HepG2 (cell line): Measurements from ENCODE around the gene C1GALT1. TPM values are rescaled to one million over a fixed set of nuclear protein-coding genes. Genes with fewer than 3 reads are reported as not detected.

Source experiments
- ARNT ChIP-seq: fragments of 450-650 bp; IDR thresholded peaks from 2 replicates; pipeline ENCODE4 v1.6.1; 2017
- BCL6 ChIP-seq: IDR thresholded peaks from 2 replicates; pipeline ENCODE4 v1.6.1; 2016; ENCODE audit warnings: missing genetic modification reagents, missing compliant biosample characterization
- IKZF1 ChIP-seq: fragments of 450-650 bp; IDR thresholded peaks from 2 replicates; pipeline ENCODE4 v1.7.1; 2016
- MBNL3 ChIP-seq: fragments of 250-450 bp; sonication (Bioruptor Pico); conservative IDR thresholded peaks from 2 replicates; pipeline ENCODE4 v1.8.0; 2022; ENCODE audit warnings: mild to moderate bottlenecking, inconsistent platforms
- RBFOX2 ChIP-seq: fragments of 200-400 bp; formaldehyde crosslinking; IDR thresholded peaks from 2 replicates; pipeline ENCODE4 v1.6.1; 2017; ENCODE audit warnings: low read depth, mild to moderate bottlenecking, low read length
- REPIN1 ChIP-seq: sonication (generic); formaldehyde crosslinking; IDR thresholded peaks from 2 replicates; pipeline ENCODE4 v1.8.0; 2022; ENCODE audit warnings: missing genetic modification reagents, low read depth, mild to moderate bottlenecking, borderline replicate concordance
- SMAD3 ChIP-seq: sonication (generic); formaldehyde crosslinking; IDR thresholded peaks from 2 replicates; pipeline ENCODE4 v1.4.0; 2020; ENCODE audit warnings: missing genetic modification reagents
- XBP1 ChIP-seq: sonication (generic); formaldehyde crosslinking; IDR thresholded peaks from 2 replicates; pipeline ENCODE4 v1.5.0; 2020; ENCODE audit warnings: missing genetic modification reagents
- ZNF382 ChIP-seq: sonication (generic); formaldehyde crosslinking; IDR thresholded peaks from 2 replicates; pipeline ENCODE4 v1.5.0; 2020; ENCODE audit warnings: missing genetic modification reagents, mild to moderate bottlenecking, borderline replicate concordance
- ZNF549 ChIP-seq: sonication (generic); formaldehyde crosslinking; IDR thresholded peaks from 2 replicates; pipeline ENCODE4 v1.5.0; 2020; ENCODE audit warnings: missing genetic modification reagents
- ZNF605 ChIP-seq: sonication (generic); formaldehyde crosslinking; IDR thresholded peaks from 2 replicates; pipeline ENCODE4 v1.8.0; 2022; ENCODE audit warnings: mild to moderate bottlenecking, missing genetic modification reagents
- ZNF678 ChIP-seq: sonication (generic); formaldehyde crosslinking; IDR thresholded peaks from 2 replicates; pipeline ENCODE4 v1.4.0; 2020; ENCODE audit warnings: mild to moderate bottlenecking, missing genetic modification reagents
- polyA plus RNA-seq, 8 experiments: library from polyadenylated mRNA; depleted of rRNA in 3 of 8; stranded (reverse) in 7 of 8; unstranded in 1 of 8; fragments of >200 nt; fragmentation: Illumina TruSeq in 4 of 8; extraction: Trizol in 4 of 8; gene quantifications; 2 replicates each; pipeline versions ENCODE4 v1.2.1 to v1.2.3, GENCODE V29; 2011 to 2016; ENCODE audit warnings: low read depth in 4 of 8, missing spikeins in 1 of 8, mixed read lengths in 1 of 8; ENCODE audit not compliant: insufficient read depth in 1 of 8
- total RNA-seq, 5 experiments: library from RNA; depleted of rRNA; stranded (reverse); fragments of >200 nt; fragmentation: Illumina TruSeq; extraction: Trizol; gene quantifications; 2 replicates each; pipeline ENCODE4 v1.2.3, GENCODE V29; 2016; ENCODE audit warnings: low read depth in 1 of 5
- TF ChIP-seq, protein P1 (sequence below), 2 experiments: fragments of 450-650 bp in 1 of 2; sonication (generic) in 1 of 2; formaldehyde crosslinking; IDR thresholded peaks; 2 replicates each; pipeline versions ENCODE4 v1.5.0 to v1.8.0; 2020 to 2022; ENCODE audit warnings: mild to moderate bottlenecking in 1 of 2, missing genetic modification reagents in 1 of 2
- TF ChIP-seq, protein P2 (sequence below): sonication (generic); formaldehyde crosslinking; IDR thresholded peaks from 2 replicates; pipeline ENCODE4 v1.4.0; 2020; ENCODE audit warnings: mild to moderate bottlenecking, missing genetic modification reagents
- TF ChIP-seq, protein P3 (sequence below): sonication (generic); formaldehyde crosslinking; IDR thresholded peaks from 2 replicates; pipeline ENCODE4 v1.4.0; 2020; ENCODE audit warnings: mild to moderate bottlenecking, missing genetic modification reagents, borderline replicate concordance
- TF ChIP-seq, protein P4 (sequence below): sonication (generic); formaldehyde crosslinking; IDR thresholded peaks from 2 replicates; pipeline ENCODE4 v1.5.1; 2020; ENCODE audit warnings: mild to moderate bottlenecking, missing genetic modification reagents, borderline replicate concordance
- TF ChIP-seq, protein P5 (sequence below): sonication (generic); formaldehyde crosslinking; IDR thresholded peaks from 2 replicates; pipeline ENCODE4 v1.4.0; 2020; ENCODE audit warnings: missing genetic modification reagents

The C1GALT1 gene
- total and polyA plus RNA-seq, 2 of the 13 experiments (the other 11 are each of a cell fraction or from before 2014, with no cell fraction given), result 57.1 to 65.9 TPM

DNA sequence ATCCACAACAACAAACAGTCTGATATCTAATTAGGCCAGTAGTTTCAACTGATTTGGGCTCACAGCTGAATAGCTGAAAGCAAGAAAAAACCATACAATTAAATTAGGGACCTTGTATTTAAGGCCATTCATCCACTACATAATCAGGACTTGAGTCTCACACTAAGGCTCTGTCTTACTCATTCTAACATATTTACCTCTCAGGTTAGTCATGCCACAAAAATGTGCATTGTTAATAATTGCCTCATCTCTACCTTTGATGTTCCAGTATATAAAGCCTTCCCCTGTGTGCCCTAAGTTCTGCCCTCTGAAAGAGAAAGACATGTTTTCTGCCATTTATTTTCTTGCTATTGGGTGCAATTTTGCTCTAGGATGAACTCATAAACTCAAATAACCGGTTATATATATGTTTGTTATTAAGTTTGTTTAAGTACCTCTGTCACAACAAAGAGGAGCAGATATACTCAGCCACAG is 5.3 kb upstream of the C1GALT1 start (continued):
- TF ChIP-seq, protein P1, sequence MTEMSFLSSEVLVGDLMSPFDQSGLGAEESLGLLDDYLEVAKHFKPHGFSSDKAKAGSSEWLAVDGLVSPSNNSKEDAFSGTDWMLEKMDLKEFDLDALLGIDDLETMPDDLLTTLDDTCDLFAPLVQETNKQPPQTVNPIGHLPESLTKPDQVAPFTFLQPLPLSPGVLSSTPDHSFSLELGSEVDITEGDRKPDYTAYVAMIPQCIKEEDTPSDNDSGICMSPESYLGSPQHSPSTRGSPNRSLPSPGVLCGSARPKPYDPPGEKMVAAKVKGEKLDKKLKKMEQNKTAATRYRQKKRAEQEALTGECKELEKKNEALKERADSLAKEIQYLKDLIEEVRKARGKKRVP (CRISPR knock-in tag; IDR thresholded peaks at IDR 0.05), result peak in 1 of 2 experiments; percentile 89; a peak in 2 of 4 replicates
- TF ChIP-seq ZNF549 (CRISPR knock-in tag) (no peak), RBFOX2 (peak; percentile 66; the same call in 1 of the 2 replicates), BCL6 (CRISPR knock-in tag) (peak; percentile 91), IKZF1 (no peak), REPIN1 (CRISPR knock-in tag) (no peak), XBP1 (no peak), ZNF382 (CRISPR knock-in tag) (no peak), ARNT (no peak), MBNL3 (no peak), ZNF678 (no peak), SMAD3 (CRISPR knock-in tag) (peak; percentile 83; the same call in 1 of the 2 replicates), ZNF605 (no peak)
- TF ChIP-seq, protein P2, sequence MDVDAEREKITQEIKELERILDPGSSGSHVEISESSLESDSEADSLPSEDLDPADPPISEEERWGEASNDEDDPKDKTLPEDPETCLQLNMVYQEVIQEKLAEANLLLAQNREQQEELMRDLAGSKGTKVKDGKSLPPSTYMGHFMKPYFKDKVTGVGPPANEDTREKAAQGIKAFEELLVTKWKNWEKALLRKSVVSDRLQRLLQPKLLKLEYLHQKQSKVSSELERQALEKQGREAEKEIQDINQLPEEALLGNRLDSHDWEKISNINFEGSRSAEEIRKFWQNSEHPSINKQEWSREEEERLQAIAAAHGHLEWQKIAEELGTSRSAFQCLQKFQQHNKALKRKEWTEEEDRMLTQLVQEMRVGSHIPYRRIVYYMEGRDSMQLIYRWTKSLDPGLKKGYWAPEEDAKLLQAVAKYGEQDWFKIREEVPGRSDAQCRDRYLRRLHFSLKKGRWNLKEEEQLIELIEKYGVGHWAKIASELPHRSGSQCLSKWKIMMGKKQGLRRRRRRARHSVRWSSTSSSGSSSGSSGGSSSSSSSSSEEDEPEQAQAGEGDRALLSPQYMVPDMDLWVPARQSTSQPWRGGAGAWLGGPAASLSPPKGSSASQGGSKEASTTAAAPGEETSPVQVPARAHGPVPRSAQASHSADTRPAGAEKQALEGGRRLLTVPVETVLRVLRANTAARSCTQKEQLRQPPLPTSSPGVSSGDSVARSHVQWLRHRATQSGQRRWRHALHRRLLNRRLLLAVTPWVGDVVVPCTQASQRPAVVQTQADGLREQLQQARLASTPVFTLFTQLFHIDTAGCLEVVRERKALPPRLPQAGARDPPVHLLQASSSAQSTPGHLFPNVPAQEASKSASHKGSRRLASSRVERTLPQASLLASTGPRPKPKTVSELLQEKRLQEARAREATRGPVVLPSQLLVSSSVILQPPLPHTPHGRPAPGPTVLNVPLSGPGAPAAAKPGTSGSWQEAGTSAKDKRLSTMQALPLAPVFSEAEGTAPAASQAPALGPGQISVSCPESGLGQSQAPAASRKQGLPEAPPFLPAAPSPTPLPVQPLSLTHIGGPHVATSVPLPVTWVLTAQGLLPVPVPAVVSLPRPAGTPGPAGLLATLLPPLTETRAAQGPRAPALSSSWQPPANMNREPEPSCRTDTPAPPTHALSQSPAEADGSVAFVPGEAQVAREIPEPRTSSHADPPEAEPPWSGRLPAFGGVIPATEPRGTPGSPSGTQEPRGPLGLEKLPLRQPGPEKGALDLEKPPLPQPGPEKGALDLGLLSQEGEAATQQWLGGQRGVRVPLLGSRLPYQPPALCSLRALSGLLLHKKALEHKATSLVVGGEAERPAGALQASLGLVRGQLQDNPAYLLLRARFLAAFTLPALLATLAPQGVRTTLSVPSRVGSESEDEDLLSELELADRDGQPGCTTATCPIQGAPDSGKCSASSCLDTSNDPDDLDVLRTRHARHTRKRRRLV (CRISPR knock-in tag), result no peak
- TF ChIP-seq, protein P3, sequence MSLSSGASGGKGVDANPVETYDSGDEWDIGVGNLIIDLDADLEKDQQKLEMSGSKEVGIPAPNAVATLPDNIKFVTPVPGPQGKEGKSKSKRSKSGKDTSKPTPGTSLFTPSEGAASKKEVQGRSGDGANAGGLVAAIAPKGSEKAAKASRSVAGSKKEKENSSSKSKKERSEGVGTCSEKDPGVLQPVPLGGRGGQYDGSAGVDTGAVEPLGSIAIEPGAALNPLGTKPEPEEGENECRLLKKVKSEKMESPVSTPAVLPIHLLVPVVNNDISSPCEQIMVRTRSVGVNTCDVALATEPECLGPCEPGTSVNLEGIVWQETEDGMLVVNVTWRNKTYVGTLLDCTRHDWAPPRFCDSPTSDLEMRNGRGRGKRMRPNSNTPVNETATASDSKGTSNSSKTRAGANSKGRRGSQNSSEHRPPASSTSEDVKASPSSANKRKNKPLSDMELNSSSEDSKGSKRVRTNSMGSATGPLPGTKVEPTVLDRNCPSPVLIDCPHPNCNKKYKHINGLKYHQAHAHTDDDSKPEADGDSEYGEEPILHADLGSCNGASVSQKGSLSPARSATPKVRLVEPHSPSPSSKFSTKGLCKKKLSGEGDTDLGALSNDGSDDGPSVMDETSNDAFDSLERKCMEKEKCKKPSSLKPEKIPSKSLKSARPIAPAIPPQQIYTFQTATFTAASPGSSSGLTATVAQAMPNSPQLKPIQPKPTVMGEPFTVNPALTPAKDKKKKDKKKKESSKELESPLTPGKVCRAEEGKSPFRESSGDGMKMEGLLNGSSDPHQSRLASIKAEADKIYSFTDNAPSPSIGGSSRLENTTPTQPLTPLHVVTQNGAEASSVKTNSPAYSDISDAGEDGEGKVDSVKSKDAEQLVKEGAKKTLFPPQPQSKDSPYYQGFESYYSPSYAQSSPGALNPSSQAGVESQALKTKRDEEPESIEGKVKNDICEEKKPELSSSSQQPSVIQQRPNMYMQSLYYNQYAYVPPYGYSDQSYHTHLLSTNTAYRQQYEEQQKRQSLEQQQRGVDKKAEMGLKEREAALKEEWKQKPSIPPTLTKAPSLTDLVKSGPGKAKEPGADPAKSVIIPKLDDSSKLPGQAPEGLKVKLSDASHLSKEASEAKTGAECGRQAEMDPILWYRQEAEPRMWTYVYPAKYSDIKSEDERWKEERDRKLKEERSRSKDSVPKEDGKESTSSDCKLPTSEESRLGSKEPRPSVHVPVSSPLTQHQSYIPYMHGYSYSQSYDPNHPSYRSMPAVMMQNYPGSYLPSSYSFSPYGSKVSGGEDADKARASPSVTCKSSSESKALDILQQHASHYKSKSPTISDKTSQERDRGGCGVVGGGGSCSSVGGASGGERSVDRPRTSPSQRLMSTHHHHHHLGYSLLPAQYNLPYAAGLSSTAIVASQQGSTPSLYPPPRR (CRISPR knock-in tag), result peak; percentile 72; the same call in 1 of the 2 replicates
- TF ChIP-seq, protein P4, sequence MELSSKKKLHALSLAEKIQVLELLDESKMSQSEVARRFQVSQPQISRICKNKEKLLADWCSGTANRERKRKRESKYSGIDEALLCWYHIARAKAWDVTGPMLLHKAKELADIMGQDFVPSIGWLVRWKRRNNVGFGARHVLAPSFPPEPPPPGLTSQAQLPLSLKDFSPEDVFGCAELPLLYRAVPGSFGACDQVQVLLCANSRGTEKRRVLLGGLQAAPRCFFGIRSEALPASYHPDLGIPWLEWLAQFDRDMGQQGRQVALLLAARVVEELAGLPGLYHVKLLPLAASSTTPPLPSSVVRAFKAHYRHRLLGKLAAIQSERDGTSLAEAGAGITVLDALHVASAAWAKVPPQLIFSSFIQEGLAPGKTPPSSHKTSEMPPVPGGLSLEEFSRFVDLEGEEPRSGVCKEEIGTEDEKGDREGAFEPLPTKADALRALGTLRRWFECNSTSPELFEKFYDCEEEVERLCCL (CRISPR knock-in tag), result no peak
- TF ChIP-seq, protein P5, sequence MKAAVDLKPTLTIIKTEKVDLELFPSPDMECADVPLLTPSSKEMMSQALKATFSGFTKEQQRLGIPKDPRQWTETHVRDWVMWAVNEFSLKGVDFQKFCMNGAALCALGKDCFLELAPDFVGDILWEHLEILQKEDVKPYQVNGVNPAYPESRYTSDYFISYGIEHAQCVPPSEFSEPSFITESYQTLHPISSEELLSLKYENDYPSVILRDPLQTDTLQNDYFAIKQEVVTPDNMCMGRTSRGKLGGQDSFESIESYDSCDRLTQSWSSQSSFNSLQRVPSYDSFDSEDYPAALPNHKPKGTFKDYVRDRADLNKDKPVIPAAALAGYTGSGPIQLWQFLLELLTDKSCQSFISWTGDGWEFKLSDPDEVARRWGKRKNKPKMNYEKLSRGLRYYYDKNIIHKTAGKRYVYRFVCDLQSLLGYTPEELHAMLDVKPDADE, result no peak
